ENCODE measurements around the gene AGFG2. TPM values are rescaled to one million over a fixed set of nuclear protein-coding genes. Genes with fewer than 3 reads are reported as not detected.
"Not testable (repeated sequence)": the region's sequence is repeated elsewhere in the genome, so short reads cannot be mapped to it uniquely, and the experiment has no call there.

The AGFG2 gene
- polyA plus RNA-seq, 1 experiment, result 5.7 TPM

DNA sequence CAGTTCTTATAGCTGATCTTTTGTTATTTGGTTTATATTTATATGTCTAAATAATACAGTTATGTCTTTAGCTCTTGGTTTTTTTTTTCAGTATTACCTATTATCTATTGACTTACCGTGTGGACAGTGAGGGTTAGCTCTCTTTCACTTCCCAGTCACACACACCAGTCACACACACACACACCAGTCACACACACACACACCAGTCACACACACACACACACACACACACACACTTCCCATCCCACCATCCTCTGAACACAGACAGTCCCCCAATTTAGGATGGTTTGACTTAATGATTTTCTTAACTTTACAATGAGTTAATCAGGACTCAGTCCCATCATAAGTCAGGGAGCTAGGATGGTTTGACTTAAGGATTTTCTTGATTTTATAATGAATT lies 18.9 kb upstream of the AGFG2 start:
- no peak for DNase-seq (ENCODE audit: low read depth, low spot score)
- CTCF ChIA-PET, result interaction anchor here (0.6 kb wide), 2 partner anchors 37 to 38 kb away, joined by 3 to 11 read pairs; no protein-coding TSS in a partner anchor
- TF ChIP-seq, protein P1, sequence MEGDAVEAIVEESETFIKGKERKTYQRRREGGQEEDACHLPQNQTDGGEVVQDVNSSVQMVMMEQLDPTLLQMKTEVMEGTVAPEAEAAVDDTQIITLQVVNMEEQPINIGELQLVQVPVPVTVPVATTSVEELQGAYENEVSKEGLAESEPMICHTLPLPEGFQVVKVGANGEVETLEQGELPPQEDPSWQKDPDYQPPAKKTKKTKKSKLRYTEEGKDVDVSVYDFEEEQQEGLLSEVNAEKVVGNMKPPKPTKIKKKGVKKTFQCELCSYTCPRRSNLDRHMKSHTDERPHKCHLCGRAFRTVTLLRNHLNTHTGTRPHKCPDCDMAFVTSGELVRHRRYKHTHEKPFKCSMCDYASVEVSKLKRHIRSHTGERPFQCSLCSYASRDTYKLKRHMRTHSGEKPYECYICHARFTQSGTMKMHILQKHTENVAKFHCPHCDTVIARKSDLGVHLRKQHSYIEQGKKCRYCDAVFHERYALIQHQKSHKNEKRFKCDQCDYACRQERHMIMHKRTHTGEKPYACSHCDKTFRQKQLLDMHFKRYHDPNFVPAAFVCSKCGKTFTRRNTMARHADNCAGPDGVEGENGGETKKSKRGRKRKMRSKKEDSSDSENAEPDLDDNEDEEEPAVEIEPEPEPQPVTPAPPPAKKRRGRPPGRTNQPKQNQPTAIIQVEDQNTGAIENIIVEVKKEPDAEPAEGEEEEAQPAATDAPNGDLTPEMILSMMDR (IDR thresholded peaks at IDR 0.05; ENCODE audit: low read depth, low read length), result no peak
- POLR2A ChIA-PET, result interaction anchor here (0.6 kb wide), 1 partner anchor 21 kb away, joined by 7 read pairs; no protein-coding TSS in a partner anchor
- no peak overlapping the region for H3K27ac ChIP-seq (ENCODE audit: low read depth, low read length)
- no peaks in the 10 kb centered on the region for H3K27me3 ChIP-seq (ENCODE audit: control insufficient read depth, insufficient read depth, low read length)
- H3K9me3 ChIP-seq (ENCODE audit: control insufficient read depth, insufficient read depth, low read length), result no peaks in the 10 kb centered on the region
- no peak overlapping the region for H3K4me3 ChIP-seq (ENCODE audit: low read depth, low read length)

DNA sequence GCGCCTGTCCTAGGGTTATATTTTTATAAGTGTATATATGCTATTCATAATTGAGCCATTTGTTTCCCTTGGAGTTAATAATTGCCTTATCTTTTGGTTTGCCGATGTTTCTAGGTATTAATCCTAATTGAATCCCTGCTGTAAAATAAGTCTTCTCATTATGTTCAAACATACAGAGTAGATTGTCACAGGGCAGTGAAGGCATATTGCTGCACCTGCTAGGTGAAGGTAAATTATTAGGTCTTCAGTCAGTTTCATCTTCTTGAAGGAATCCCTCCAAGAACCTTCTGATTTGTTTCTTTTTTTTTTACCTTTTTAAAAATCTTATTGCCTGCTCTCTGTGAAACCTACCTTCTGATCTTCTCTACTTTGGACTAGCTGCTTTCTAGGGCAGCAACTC lies 17.9 kb upstream of the AGFG2 start:
- TF ChIP-seq, protein P1 (IDR thresholded peaks at IDR 0.05; ENCODE audit: low read depth, low read length), result no peak
- no peak for DNase-seq (ENCODE audit: low read depth, low spot score)
- ChIA-PET POLR2A (no interaction called here), CTCF (no interaction called here)
- Histone ChIP-seq H3K9me3 (ENCODE audit: control insufficient read depth, insufficient read depth, low read length) (no peaks in the 10 kb centered on the region), H3K27ac (ENCODE audit: low read depth, low read length) (no peak overlapping the region), H3K27me3 (ENCODE audit: control insufficient read depth, insufficient read depth, low read length) (no peaks in the 10 kb centered on the region), H3K4me3 (ENCODE audit: low read depth, low read length) (no peak overlapping the region)

DNA sequence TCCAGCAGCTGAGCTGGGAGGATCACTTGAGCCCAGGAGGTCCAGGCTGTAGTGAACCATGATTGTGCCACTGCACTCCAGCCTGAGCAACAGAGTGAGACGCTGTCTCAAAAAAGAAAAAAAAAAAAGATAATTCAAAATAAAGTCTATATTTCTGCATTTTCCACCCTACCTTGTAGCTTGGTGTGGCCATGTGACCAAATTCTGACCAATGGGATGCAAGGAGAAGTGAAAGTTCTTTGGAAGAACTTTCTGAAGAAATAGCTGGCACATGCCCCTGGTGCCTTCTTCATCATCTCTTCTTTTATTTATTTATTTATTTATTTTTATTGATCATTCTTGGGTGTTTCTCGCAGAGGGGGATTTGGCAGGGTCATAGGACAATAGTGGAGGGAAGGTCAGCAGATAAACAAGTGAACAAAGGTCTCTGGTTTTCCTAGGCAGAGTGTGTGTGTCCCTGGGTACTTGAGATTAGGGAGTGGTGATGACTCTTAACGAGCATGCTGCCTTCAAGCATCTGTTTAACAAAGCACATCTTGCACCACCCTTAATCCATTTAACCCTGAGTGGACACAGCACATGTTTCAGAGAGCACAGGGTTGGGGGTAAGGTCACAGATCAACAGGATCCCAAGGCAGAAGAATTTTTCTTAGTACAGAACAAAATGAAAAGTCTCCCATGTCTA lies 17.0 kb upstream of the AGFG2 start:
- CTCF ChIA-PET, POLR2A ChIA-PET: not testable (repeated sequence)

DNA sequence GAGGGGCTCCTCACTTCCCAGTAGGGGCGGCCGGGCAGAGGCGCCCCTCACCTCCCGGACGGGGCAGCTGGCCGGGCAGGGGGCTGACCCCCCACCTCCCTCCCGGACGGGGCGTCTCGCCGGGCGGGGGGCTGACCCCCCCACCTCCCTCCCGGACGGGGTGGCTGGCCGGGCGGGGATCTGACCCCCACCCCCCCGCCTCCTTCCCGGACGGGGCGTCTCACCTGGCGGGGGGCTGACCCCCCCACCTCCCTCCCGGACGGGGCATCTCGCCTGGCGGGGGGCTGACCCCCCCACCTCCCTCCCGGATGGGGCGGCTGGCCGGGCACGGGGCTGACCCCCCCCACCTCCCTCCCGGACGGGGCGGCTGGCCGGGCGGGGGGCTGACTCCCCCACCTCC lies 15.8 kb upstream of the AGFG2 start:
- H3K27me3 ChIP-seq (ENCODE audit: control insufficient read depth, insufficient read depth, low read length); H3K4me3 ChIP-seq (ENCODE audit: low read depth, low read length); POLR2A ChIA-PET; H3K9me3 ChIP-seq (ENCODE audit: control insufficient read depth, insufficient read depth, low read length); CTCF ChIA-PET; DNase-seq (ENCODE audit: low read depth, low spot score); H3K27ac ChIP-seq (ENCODE audit: low read depth, low read length): not testable (repeated sequence)

More for the DNA sequence above, 17.0 kb upstream of the AGFG2 start:
- not testable (repeated sequence) for DNase-seq (ENCODE audit: low read depth, low spot score); H3K27ac ChIP-seq (ENCODE audit: low read depth, low read length); H3K27me3 ChIP-seq (ENCODE audit: control insufficient read depth, insufficient read depth, low read length); H3K4me3 ChIP-seq (ENCODE audit: low read depth, low read length); H3K9me3 ChIP-seq (ENCODE audit: control insufficient read depth, insufficient read depth, low read length)

DNA sequence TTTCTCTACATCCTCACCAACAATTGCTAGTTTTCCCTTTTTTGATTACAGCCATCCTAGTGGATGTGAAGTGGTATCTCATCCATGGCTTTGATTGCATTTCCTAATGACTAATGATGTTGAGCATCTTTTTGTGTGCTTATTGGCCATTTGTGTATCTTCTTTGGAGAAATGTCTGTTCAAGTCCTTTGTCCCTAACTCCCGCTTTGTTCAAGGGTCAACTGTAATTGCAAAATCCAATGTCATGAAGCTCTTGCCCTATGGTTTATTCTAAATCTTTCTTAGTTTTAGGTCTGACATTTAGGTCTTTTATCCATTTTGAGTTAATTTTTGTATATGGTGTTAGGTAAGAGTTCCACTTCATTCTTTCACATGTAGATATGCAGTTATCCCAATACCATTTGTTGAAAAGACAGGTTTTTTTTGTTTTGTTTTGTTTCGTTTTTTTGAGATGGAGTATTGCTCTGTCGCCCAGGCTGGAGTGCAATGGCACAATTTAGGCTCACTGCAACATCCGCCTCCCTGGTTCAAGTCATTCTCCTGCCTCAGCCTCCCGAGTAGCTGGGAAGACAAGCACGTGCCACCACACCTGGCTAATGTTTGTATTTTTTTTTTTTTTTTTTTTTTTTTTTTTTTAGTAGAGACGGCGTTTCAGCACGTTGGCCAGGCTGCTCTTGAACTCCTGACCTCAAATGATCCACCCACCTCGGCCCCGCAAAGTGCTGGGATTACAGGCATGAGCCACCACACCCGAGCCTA lies 10.7 kb upstream of the AGFG2 start:
- H3K4me3 ChIP-seq (ENCODE audit: low read depth, low read length); DNase-seq (ENCODE audit: low read depth, low spot score); H3K27ac ChIP-seq (ENCODE audit: low read depth, low read length); H3K27me3 ChIP-seq (ENCODE audit: control insufficient read depth, insufficient read depth, low read length); H3K9me3 ChIP-seq (ENCODE audit: control insufficient read depth, insufficient read depth, low read length): not testable (repeated sequence)
- ChIA-PET CTCF (interaction anchor here (0.6 kb wide), 1 partner anchor 12 kb away, joined by 8 read pairs; no protein-coding TSS in a partner anchor), POLR2A (interaction anchor here (0.7 kb wide), 1 partner anchor 17 kb away, joined by 7 read pairs; no protein-coding TSS in a partner anchor)

DNA sequence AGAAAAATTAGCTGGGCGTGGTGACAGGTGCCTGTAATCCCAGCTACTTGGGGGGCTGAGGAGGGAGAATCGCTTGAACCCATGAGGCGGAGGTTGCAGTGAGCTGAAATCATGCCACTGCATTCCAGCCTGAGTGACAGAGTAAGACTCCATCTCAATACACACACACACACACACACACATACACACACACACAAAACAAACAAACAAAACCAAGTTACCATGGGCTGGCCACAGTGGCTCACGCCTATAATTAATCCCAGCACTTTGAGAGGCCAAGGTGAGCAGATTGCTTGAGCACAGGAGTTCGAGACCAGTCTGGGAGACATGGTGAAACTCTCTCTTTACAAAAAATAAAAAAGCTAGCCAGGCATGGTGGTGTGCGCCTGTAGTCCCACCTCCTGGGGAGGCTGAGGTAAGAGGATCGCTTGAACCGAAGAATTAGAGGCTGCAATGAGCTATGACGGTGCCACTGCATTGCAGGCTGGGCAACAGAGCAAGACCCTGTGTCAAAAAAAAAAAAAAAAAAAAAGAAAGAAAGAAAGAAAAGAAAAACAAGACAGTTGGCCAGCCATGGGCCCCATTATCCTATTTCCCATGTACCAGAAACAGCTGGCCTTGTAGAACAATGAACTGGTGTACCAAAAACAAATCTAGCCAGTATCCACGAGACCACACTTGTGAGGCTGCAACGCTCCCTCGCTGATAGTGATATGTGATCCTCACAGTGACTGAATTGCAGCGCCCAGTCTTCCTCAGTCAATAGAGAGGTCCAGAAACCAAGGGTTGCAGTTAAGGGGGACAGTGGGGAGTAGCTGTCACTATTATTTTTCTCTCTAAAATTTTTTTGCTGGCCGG lies 6.6 kb upstream of the AGFG2 start:
- H3K4me3 ChIP-seq (ENCODE audit: low read depth, low read length), result no peak overlapping the region
- H3K27ac ChIP-seq (ENCODE audit: low read depth, low read length), result no peak overlapping the region
- no peaks in the 10 kb centered on the region for H3K9me3 ChIP-seq (ENCODE audit: control insufficient read depth, insufficient read depth, low read length)
- POLR2A ChIA-PET, result no interaction called here
- CTCF ChIA-PET, result interaction anchor here (1.5 kb wide), 1 partner anchor 28 kb away, joined by 5 read pairs; no protein-coding TSS in a partner anchor
- peaks cover 14% of the 10 kb centered on the region for H3K27me3 ChIP-seq (ENCODE audit: control insufficient read depth, insufficient read depth, low read length)
- no peak for DNase-seq (ENCODE audit: low read depth, low spot score)
- TF ChIP-seq, protein P1 (IDR thresholded peaks at IDR 0.05; ENCODE audit: low read depth, low read length), result no peak

DNA sequence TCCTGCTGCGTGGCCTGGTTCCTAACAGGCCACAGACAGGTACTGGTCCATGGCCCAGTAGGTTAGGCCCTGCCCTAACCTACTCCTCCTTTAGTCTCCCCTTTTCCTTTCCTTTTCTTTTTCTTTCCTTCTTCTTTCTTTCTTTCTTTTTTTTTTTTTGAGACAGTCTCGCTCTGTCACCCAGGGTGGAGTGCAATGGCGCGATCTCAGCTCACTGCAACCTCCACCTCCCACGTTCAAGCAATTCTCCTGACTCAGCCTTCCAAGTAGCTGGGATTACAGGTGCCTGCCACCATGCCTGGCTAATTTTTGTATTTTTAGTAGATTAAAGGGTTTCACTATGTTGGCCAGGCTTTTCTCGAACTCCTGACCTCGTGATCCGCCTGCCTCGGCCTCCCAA lies 3.0 kb upstream of the AGFG2 start:
- not testable (repeated sequence) for H3K27ac ChIP-seq (ENCODE audit: low read depth, low read length); H3K4me3 ChIP-seq (ENCODE audit: low read depth, low read length); H3K9me3 ChIP-seq (ENCODE audit: control insufficient read depth, insufficient read depth, low read length); DNase-seq (ENCODE audit: low read depth, low spot score)
- ChIA-PET CTCF (interaction anchor here (0.9 to 1.8 kb wide), 3 partner anchors 24 to 53 kb away, joined by 3 to 5 read pairs (median 3); no protein-coding TSS in a partner anchor), POLR2A (interaction anchor here (0.7 kb wide), 1 partner anchor 101 kb away, joined by 6 read pairs; no protein-coding TSS in a partner anchor)
- peaks cover 14% of the 10 kb centered on the region for H3K27me3 ChIP-seq (ENCODE audit: control insufficient read depth, insufficient read depth, low read length)

DNA sequence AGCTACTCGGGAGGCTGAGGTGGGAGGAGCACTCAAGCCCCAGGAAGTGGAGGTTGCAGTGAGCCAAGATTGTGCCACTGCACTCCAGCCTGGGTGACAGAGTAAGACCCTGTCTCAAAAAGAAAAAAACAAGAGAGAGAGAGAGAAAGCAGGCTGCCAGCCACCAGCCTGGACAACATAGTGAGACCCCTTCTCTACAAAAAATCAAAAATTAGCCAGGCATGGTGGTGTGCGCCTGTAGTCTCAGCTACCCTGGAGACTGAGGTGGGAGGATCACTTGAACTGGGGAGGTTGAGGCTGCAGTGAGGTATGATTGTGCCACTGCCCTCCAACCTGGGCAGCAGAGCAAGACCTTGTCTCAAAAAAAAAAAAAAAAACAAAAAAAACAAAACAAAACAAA lies 2.3 kb upstream of the AGFG2 start:
- POLR2A ChIA-PET, result interaction anchor here (0.7 kb wide), 1 partner anchor 101 kb away, joined by 6 read pairs; no protein-coding TSS in a partner anchor
- CTCF ChIA-PET, result interaction anchor here (0.9 to 1.8 kb wide), 2 partner anchors 30 to 54 kb away, joined by 3 to 5 read pairs; no protein-coding TSS in a partner anchor
- not testable (repeated sequence) for H3K9me3 ChIP-seq (ENCODE audit: control insufficient read depth, insufficient read depth, low read length); H3K27ac ChIP-seq (ENCODE audit: low read depth, low read length); DNase-seq (ENCODE audit: low read depth, low spot score); H3K4me3 ChIP-seq (ENCODE audit: low read depth, low read length)
- H3K27me3 ChIP-seq (ENCODE audit: control insufficient read depth, insufficient read depth, low read length), result peaks cover 13% of the 10 kb centered on the region
